ENCODE results near the gene FOXP1.

The FOXP1 gene

DNA sequence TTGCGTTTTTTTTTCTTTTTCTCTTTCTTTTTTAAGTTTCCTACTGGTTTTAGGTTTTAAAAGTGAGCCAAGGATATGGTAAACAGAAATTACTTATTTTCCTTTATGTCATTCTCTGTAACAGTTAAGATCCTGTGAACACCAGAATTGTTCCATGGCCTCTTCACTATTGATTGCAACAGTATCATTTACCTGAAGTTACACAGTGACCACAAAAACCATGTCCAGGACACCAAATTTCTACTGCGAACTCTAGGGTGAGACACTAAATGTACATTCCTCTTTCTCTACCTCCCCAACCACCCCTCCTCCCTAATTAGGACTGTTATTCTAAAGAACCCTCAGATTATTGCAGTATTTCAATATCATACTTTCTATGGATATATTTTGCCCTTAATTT lies 280.9 kb downstream of the FOXP1 start:
- H3K4me2 ChIP-seq (ENCODE audit: low read length) = no peak overlapping the region
- no peak for TF ChIP-seq EZH2phosphoT487 (IDR thresholded peaks at IDR 0.05; ENCODE audit: borderline replicate concordance, low read length)
- TF ChIP-seq, protein P1, sequence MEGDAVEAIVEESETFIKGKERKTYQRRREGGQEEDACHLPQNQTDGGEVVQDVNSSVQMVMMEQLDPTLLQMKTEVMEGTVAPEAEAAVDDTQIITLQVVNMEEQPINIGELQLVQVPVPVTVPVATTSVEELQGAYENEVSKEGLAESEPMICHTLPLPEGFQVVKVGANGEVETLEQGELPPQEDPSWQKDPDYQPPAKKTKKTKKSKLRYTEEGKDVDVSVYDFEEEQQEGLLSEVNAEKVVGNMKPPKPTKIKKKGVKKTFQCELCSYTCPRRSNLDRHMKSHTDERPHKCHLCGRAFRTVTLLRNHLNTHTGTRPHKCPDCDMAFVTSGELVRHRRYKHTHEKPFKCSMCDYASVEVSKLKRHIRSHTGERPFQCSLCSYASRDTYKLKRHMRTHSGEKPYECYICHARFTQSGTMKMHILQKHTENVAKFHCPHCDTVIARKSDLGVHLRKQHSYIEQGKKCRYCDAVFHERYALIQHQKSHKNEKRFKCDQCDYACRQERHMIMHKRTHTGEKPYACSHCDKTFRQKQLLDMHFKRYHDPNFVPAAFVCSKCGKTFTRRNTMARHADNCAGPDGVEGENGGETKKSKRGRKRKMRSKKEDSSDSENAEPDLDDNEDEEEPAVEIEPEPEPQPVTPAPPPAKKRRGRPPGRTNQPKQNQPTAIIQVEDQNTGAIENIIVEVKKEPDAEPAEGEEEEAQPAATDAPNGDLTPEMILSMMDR (IDR thresholded peaks at IDR 0.05; ENCODE audit: low read depth, low read length, poor library complexity, severe bottlenecking) = no peak
- no peaks in the 10 kb centered on the region for H3K9me2 ChIP-seq (replicated peaks; ENCODE audit: control insufficient read depth, low read length)
- H3K79me2 ChIP-seq (ENCODE audit: control insufficient read depth, low read length) = peaks cover 68% of the 10 kb centered on the region
- no peaks in the 10 kb centered on the region for H3K27me3 ChIP-seq (ENCODE audit: control insufficient read depth, low read length)
- H3F3A ChIP-seq (ENCODE audit: control insufficient read depth, insufficient read depth) = no peaks in the 10 kb centered on the region
- H3K27ac ChIP-seq (ENCODE audit: low read depth, low read length) = no peak overlapping the region
- peaks cover 41% of the 10 kb centered on the region for H3K4me1 ChIP-seq (ENCODE audit: control insufficient read depth, low read length)
- H3K36me3 ChIP-seq (ENCODE audit: control insufficient read depth, low read length) = no peaks in the 10 kb centered on the region
- no peak overlapping the region for H3K4me3 ChIP-seq (ENCODE audit: low read length)
- no peaks in the 10 kb centered on the region for H3K9me3 ChIP-seq (ENCODE audit: control insufficient read depth, insufficient read depth, low read length)
- H4K20me1 ChIP-seq (ENCODE audit: control insufficient read depth, insufficient read depth, low read depth, low read length) = 0 out of 2 replicates have a peak, but pooled peaks cover 5% of the 10 kb centered on the region

DNA sequence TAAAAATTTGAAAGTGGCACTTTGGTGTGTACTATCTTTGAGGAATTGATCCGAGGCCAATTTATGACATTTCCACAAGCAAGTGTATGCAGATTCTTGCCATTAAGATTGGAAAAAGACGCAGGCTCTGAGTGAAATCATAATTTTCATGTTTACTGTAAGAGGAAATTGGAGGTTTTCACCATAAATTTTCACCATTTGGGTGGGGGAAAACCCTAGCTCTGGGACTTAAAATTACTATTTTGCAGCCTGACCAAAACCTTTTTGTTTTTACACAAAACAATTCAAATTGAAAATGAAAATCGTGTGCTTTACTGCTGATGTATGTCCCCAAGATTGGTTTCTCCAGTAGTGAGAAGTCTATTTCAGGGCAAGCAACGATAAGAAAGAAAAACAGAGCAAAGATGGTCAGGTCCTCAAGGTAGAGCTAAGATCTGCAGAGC lies 282.6 kb downstream of the FOXP1 start:
- peaks cover 8% of the 10 kb centered on the region for H3K36me3 ChIP-seq (ENCODE audit: control insufficient read depth, low read length)
- no peak overlapping the region for H3K27ac ChIP-seq (ENCODE audit: low read depth, low read length)
- H3K27me3 ChIP-seq (ENCODE audit: control insufficient read depth, low read length) = no peaks in the 10 kb centered on the region
- H3K79me2 ChIP-seq (ENCODE audit: control insufficient read depth, low read length) = peaks cover 54% of the 10 kb centered on the region
- H3K9me3 ChIP-seq (ENCODE audit: control insufficient read depth, insufficient read depth, low read length) = no peaks in the 10 kb centered on the region
- no peaks in the 10 kb centered on the region for H3F3A ChIP-seq (ENCODE audit: control insufficient read depth, insufficient read depth)
- TF ChIP-seq EZH2phosphoT487 (IDR thresholded peaks at IDR 0.05; ENCODE audit: borderline replicate concordance, low read length) = no peak
- TF ChIP-seq, protein P1 (IDR thresholded peaks at IDR 0.05; ENCODE audit: low read depth, low read length, poor library complexity, severe bottlenecking) = no peak
- 0 out of 2 replicates have a peak, but pooled peaks cover 5% of the 10 kb centered on the region for H4K20me1 ChIP-seq (ENCODE audit: control insufficient read depth, insufficient read depth, low read depth, low read length)
- H3K4me2 ChIP-seq (ENCODE audit: low read length) = no peak overlapping the region
- H3K4me1 ChIP-seq (ENCODE audit: control insufficient read depth, low read length) = peaks cover 25% of the 10 kb centered on the region
- no peaks in the 10 kb centered on the region for H3K9me2 ChIP-seq (replicated peaks; ENCODE audit: control insufficient read depth, low read length)
- no peak overlapping the region for H3K4me3 ChIP-seq (ENCODE audit: low read length)

DNA sequence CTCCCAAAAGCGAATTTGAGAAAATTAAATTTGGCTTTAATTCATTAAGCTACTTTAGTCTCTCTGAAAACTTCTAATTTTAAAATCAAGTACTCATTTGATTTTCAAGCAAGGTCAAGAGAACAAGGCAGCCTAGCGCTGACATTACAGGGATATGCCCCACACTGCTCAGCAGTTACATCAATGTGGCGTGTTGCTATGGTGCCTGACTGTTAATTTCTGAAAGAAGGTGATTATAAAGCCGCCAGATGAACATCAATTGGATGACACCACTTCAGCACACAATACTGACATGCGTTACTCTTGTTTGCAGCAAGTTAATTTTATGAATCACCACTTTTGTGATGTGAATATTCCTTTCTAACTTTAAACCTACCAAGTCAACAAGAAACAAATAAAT lies 284.4 kb downstream of the FOXP1 start:
- H3F3A ChIP-seq (ENCODE audit: control insufficient read depth, insufficient read depth) = no peaks in the 10 kb centered on the region
- H3K27ac ChIP-seq (ENCODE audit: low read depth, low read length) = no peak overlapping the region
- H3K79me2 ChIP-seq (ENCODE audit: control insufficient read depth, low read length) = peaks cover 35% of the 10 kb centered on the region
- no peaks in the 10 kb centered on the region for H3K27me3 ChIP-seq (ENCODE audit: control insufficient read depth, low read length)
- no peaks in the 10 kb centered on the region for H3K9me3 ChIP-seq (ENCODE audit: control insufficient read depth, insufficient read depth, low read length)
- H4K20me1 ChIP-seq (ENCODE audit: control insufficient read depth, insufficient read depth, low read depth, low read length) = no peaks in the 10 kb centered on the region
- no peak overlapping the region for H3K4me3 ChIP-seq (ENCODE audit: low read length)
- no peak overlapping the region for H3K4me2 ChIP-seq (ENCODE audit: low read length)
- TF ChIP-seq EZH2phosphoT487 (IDR thresholded peaks at IDR 0.05; ENCODE audit: borderline replicate concordance, low read length) = no peak
- TF ChIP-seq, protein P1 (IDR thresholded peaks at IDR 0.05; ENCODE audit: low read depth, low read length, poor library complexity, severe bottlenecking) = no peak
- H3K9me2 ChIP-seq (replicated peaks; ENCODE audit: control insufficient read depth, low read length) = no peaks in the 10 kb centered on the region
- H3K4me1 ChIP-seq (ENCODE audit: control insufficient read depth, low read length) = peaks cover 7% of the 10 kb centered on the region
- peaks cover 15% of the 10 kb centered on the region for H3K36me3 ChIP-seq (ENCODE audit: control insufficient read depth, low read length)
